Glomerular visceral epithelial cell (primary cell): ENCODE data around the gene ATG13.
A peak's percentile ranks its signal among the peaks of the same experiment; 100 is the strongest.
"Not testable (repeated sequence)": the region's sequence is repeated elsewhere in the genome, so short reads cannot be mapped to it uniquely, and the experiment has no call there.

Experiments
- DNase-seq: peaks from one replicate; pipeline ENCODE4 v3.0.0-alpha.2; 2016; ENCODE audit errors: extremely low spot score

The ATG13 gene

GRCh38 chr11:46697303-46697702 is 80.0 kb downstream of the ATG13 start:
- DNase-seq: no peak

- DNase-seq: no peak
These were observed 80.4 kb downstream of the ATG13 start for GRCh38 chr11:46697723-46698122.

GRCh38 chr11:46698597-46698996 is 81.2 kb downstream of the ATG13 start:
- DNase-seq: no peak

- DNase-seq: peak; percentile 98
These were observed 83.1 kb downstream of the ATG13 start, which contains the start of the genes ARHGAP1 and ZNF408 for GRCh38 chr11:46700241-46701077. TSS of gene ARHGAP1 (minus strand) at chr11:46700619. CDS start at chr11:46696107, 4,512 bp downstream. TSS of gene ZNF408 (plus strand) at chr11:46701031. CDS start at chr11:46701048, 17 bp downstream.

- no peak for DNase-seq
These were observed 83.8 kb downstream of the ATG13 start for GRCh38 chr11:46701078-46701654.

GRCh38 chr11:46705070-46705688 is 87.8 kb downstream of the ATG13 start:
- DNase-seq: no peak

GRCh38 chr11:46706886-46707285 is 89.5 kb downstream of the ATG13 start:
- no peak for DNase-seq

- DNase-seq: not testable (repeated sequence)
These were observed 92.0 kb downstream of the ATG13 start for GRCh38 chr11:46709351-46709750.

- peak; percentile 78 for DNase-seq
These were observed 93.5 kb downstream of the ATG13 start for GRCh38 chr11:46710821-46711269.

- no peak for DNase-seq
These were observed 94.0 kb downstream of the ATG13 start for GRCh38 chr11:46711303-46711702.

GRCh38 chr11:46712874-46713576 is 95.7 kb downstream of the ATG13 start:
- no peak for DNase-seq

GRCh38 chr11:46717825-46718154 is 100.4 kb downstream of the ATG13 start:
- DNase-seq: not testable (repeated sequence)

GRCh38 chr11:46718155-46719019 is 101.0 kb downstream of the ATG13 start:
- no peak for DNase-seq

GRCh38 chr11:46719048-46719542 is 101.7 kb downstream of the ATG13 start, which contains the start of gene F2:
TSS of gene F2 (plus strand) at chr11:46719213. CDS start at chr11:46719236, 23 bp downstream.
- DNase-seq: no peak

- DNase-seq: no peak
These were observed 102.3 kb downstream of the ATG13 start for GRCh38 chr11:46719543-46720218.

- DNase-seq: no peak
These were observed 103.9 kb downstream of the ATG13 start for GRCh38 chr11:46721286-46721685.

GRCh38 chr11:46722566-46723358 is 105.4 kb downstream of the ATG13 start:
- no peak for DNase-seq

GRCh38 chr11:46723359-46723680 is 106.0 kb downstream of the ATG13 start:
- DNase-seq: no peak

GRCh38 chr11:46724088-46724487 is 106.7 kb downstream of the ATG13 start:
- no peak for DNase-seq
